H1 (cell line): ENCODE results near the gene CCDC179. TPM values are rescaled to one million over a fixed set of nuclear protein-coding genes. Genes with fewer than 3 reads are reported as not detected.

Source experiments
- BCL11A ChIP-seq, 2 experiments: IDR thresholded peaks; one replicate each; pipeline ENCODE4 v1.6.1; 2011; ENCODE audit warnings: low read depth in 2 of 2, low read length in 2 of 2, mild to moderate bottlenecking in 2 of 2
- EGR1 ChIP-seq: IDR thresholded peaks from 2 replicates; pipeline ENCODE4 v1.6.1; 2011; ENCODE audit warnings: low read depth, low read length, borderline replicate concordance
- GTF2F1 ChIP-seq: IDR thresholded peaks from 2 replicates; pipeline ENCODE4 v1.6.1; 2012; ENCODE audit warnings: low read depth, low read length, improper control_type of control experiment, borderline replicate concordance
- HDAC2 ChIP-seq, 2 experiments: fragments of 300-600 bp in 1 of 2; sonication (generic) in 1 of 2; IDR thresholded peaks; 2 replicates each; pipeline ENCODE4 v1.6.1; 2011 to 2012; ENCODE audit warnings: low read depth in 2 of 2, low read length in 2 of 2, mild to moderate bottlenecking in 2 of 2, moderate library complexity in 2 of 2, borderline replicate concordance in 1 of 2, inconsistent platforms in 1 of 2
- POLR2A ChIP-seq, 2 experiments: IDR thresholded peaks; 1 replicate in 1 of 2; 2 replicates in 1 of 2; pipeline ENCODE4 v1.6.1; 2011; ENCODE audit warnings: low read depth in 2 of 2, low read length in 2 of 2, mild to moderate bottlenecking in 2 of 2; ENCODE audit errors: control extremely low read depth in 1 of 2
- SP2 ChIP-seq: IDR thresholded peaks from 2 replicates; pipeline ENCODE4 v1.6.1; 2012; ENCODE audit warnings: mild to moderate bottlenecking, low read length, inconsistent platforms
- SRF ChIP-seq: IDR thresholded peaks from 2 replicates; pipeline ENCODE4 v1.6.1; 2011; ENCODE audit warnings: mild to moderate bottlenecking, low read depth, low read length, moderate library complexity
- polyA plus RNA-seq, 7 experiments: library from polyadenylated mRNA; depleted of rRNA in 3 of 7; stranded (reverse) in 5 of 7; unstranded in 2 of 7; fragments of >200 nt in 5 of 7; fragments of 200-250 nt in 2 of 7; gene quantifications; 1 replicate in 5 of 7; 2 replicates in 1 of 7; 4 replicates in 1 of 7; pipeline versions ENCODE4 v1.2.1 to v1.2.3, GENCODE V29; 2011 to 2013; ENCODE audit warnings: missing spikeins in 2 of 7, mixed read lengths in 2 of 7
- total RNA-seq: library from RNA; stranded (reverse); fragmentation: NEBNext Ultra II Directional; extraction: Animal tissue kit (Norgen Biotek cat#: 25700); gene quantifications from 2 replicates; pipeline ENCODE4 v1.2.1, GENCODE V29; 2021
- TF ChIP-seq, protein P1 (sequence below): fragments of 300-600 bp; sonication (generic); IDR thresholded peaks from 2 replicates; pipeline ENCODE4 v1.7.1; 2012; ENCODE audit warnings: low read length, moderate library complexity, mild to moderate bottlenecking, inconsistent platforms; ENCODE audit not compliant: insufficient replicate concordance
- TF ChIP-seq, protein P2 (sequence below): IDR thresholded peaks from 2 replicates; pipeline ENCODE4 v1.6.1; 2011; ENCODE audit warnings: low read length, improper control_type of control experiment

The CCDC179 gene
- total and polyA plus RNA-seq, 2 of the 8 experiments (the other 6 are each of a cell fraction or from before 2014, with no cell fraction given) = not detected

DNA sequence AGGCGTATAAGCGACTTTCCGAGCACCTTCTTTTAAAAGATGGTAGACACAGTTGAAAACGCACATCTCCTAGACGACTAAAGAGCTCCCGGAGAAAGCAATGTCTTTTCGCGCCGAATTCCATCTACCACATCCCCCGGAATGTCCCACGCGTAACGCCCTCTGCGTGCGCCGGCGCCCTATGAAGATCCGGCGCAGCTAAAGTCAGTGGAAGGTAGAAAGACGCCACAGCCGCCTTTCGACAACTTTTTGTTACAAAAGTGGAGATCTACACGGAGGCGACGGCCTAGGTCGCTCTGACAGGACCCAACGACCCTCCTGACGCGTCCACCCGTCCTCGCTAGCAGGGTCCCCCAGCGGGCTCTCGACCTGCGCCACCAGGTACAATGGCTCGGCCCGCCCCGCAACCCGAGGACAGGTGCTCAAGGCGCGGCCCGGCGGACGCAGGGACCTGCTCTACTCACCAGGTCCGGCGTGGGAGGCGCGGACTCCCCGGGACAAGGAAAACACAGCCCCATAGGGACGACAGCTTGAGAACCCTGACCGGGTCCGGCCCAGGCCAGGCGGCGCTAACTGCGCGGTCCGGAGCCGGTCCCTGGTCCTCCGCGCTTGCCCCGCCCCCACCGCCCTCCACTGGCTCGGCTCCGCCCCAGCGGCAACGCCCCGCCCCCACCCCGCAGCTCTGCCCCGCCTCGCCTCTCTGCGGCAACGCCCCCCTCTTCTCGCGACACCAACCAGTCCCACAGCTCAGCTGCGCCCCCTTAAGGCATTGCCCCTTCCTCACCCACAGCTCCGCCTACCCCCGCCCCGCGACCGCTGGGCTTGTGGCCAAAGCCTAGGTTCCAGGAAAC lies 30.8 kb downstream of the CCDC179 start, which contains the start of gene SVIP (continued):
- TF ChIP-seq GTF2F1 (no peak), SRF (no peak), EGR1 (no peak), HDAC2 (IDR thresholded peaks at IDR 0.05; ENCODE audit: borderline replicate concordance in 1 of 2, low read depth in 2 of 2, low read length in 2 of 2) (peak in 1 of 2 experiments; percentile 93; a peak in 2 of 4 replicates), SP2 (no peak), BCL11A (IDR thresholded peaks at IDR 0.05; ENCODE audit: low read depth in 2 of 2, low read length in 2 of 2) (no peak), POLR2A (IDR thresholded peaks at IDR 0.05; ENCODE audit: control extremely low read depth in 1 of 2, low read depth in 2 of 2, low read length in 2 of 2) (peak in 1 of 2 experiments; percentile 67; a peak in 2 of 3 replicates)
- TF ChIP-seq, protein P1, sequence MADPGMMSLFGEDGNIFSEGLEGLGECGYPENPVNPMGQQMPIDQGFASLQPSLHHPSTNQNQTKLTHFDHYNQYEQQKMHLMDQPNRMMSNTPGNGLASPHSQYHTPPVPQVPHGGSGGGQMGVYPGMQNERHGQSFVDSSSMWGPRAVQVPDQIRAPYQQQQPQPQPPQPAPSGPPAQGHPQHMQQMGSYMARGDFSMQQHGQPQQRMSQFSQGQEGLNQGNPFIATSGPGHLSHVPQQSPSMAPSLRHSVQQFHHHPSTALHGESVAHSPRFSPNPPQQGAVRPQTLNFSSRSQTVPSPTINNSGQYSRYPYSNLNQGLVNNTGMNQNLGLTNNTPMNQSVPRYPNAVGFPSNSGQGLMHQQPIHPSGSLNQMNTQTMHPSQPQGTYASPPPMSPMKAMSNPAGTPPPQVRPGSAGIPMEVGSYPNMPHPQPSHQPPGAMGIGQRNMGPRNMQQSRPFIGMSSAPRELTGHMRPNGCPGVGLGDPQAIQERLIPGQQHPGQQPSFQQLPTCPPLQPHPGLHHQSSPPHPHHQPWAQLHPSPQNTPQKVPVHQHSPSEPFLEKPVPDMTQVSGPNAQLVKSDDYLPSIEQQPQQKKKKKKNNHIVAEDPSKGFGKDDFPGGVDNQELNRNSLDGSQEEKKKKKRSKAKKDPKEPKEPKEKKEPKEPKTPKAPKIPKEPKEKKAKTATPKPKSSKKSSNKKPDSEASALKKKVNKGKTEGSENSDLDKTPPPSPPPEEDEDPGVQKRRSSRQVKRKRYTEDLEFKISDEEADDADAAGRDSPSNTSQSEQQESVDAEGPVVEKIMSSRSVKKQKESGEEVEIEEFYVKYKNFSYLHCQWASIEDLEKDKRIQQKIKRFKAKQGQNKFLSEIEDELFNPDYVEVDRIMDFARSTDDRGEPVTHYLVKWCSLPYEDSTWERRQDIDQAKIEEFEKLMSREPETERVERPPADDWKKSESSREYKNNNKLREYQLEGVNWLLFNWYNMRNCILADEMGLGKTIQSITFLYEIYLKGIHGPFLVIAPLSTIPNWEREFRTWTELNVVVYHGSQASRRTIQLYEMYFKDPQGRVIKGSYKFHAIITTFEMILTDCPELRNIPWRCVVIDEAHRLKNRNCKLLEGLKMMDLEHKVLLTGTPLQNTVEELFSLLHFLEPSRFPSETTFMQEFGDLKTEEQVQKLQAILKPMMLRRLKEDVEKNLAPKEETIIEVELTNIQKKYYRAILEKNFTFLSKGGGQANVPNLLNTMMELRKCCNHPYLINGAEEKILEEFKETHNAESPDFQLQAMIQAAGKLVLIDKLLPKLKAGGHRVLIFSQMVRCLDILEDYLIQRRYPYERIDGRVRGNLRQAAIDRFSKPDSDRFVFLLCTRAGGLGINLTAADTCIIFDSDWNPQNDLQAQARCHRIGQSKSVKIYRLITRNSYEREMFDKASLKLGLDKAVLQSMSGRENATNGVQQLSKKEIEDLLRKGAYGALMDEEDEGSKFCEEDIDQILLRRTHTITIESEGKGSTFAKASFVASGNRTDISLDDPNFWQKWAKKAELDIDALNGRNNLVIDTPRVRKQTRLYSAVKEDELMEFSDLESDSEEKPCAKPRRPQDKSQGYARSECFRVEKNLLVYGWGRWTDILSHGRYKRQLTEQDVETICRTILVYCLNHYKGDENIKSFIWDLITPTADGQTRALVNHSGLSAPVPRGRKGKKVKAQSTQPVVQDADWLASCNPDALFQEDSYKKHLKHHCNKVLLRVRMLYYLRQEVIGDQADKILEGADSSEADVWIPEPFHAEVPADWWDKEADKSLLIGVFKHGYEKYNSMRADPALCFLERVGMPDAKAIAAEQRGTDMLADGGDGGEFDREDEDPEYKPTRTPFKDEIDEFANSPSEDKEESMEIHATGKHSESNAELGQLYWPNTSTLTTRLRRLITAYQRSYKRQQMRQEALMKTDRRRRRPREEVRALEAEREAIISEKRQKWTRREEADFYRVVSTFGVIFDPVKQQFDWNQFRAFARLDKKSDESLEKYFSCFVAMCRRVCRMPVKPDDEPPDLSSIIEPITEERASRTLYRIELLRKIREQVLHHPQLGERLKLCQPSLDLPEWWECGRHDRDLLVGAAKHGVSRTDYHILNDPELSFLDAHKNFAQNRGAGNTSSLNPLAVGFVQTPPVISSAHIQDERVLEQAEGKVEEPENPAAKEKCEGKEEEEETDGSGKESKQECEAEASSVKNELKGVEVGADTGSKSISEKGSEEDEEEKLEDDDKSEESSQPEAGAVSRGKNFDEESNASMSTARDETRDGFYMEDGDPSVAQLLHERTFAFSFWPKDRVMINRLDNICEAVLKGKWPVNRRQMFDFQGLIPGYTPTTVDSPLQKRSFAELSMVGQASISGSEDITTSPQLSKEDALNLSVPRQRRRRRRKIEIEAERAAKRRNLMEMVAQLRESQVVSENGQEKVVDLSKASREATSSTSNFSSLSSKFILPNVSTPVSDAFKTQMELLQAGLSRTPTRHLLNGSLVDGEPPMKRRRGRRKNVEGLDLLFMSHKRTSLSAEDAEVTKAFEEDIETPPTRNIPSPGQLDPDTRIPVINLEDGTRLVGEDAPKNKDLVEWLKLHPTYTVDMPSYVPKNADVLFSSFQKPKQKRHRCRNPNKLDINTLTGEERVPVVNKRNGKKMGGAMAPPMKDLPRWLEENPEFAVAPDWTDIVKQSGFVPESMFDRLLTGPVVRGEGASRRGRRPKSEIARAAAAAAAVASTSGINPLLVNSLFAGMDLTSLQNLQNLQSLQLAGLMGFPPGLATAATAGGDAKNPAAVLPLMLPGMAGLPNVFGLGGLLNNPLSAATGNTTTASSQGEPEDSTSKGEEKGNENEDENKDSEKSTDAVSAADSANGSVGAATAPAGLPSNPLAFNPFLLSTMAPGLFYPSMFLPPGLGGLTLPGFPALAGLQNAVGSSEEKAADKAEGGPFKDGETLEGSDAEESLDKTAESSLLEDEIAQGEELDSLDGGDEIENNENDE = no peak
- TF ChIP-seq, protein P2, sequence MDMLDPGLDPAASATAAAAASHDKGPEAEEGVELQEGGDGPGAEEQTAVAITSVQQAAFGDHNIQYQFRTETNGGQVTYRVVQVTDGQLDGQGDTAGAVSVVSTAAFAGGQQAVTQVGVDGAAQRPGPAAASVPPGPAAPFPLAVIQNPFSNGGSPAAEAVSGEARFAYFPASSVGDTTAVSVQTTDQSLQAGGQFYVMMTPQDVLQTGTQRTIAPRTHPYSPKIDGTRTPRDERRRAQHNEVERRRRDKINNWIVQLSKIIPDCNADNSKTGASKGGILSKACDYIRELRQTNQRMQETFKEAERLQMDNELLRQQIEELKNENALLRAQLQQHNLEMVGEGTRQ = no peak
